ENCODE data around the gene FLII.

The FLII gene

GRCh38 chr17:18278867-18279266 is 20.3 kb upstream of the FLII start:
- Histone ChIP-seq H3K27ac (no peak overlapping the region), H2AFZ (ENCODE audit: low read depth) (no peak overlapping the region), H3K79me2 (ENCODE audit: insufficient read depth, low read depth) (no peaks in the 10 kb centered on the region), H3K27me3 (ENCODE audit: insufficient read depth, low read depth) (no peaks in the 10 kb centered on the region), H3K36me3 (ENCODE audit: insufficient read depth) (no peaks in the 10 kb centered on the region), H3K4me2 (no peak overlapping the region), H3K9ac (no peak overlapping the region), H4K20me1 (ENCODE audit: insufficient read depth) (no peaks in the 10 kb centered on the region), H3K4me1 (ENCODE audit: low read depth, poor library complexity, severe bottlenecking) (no peaks in the 10 kb centered on the region), H3K4me3 (IDR thresholded peaks at IDR 0.05; ENCODE audit: insufficient read depth, low read depth, low read length) (no peak overlapping the region)
- TF ChIP-seq CTCF (conservative IDR thresholded peaks at IDR 0.05; ENCODE audit: low read depth, low read length) = no peak

- no peak for TF ChIP-seq CTCF (conservative IDR thresholded peaks at IDR 0.05; ENCODE audit: low read depth, low read length)
- H3K4me2 ChIP-seq = no peak overlapping the region
- H3K27ac ChIP-seq = no peak overlapping the region
- H4K20me1 ChIP-seq (ENCODE audit: insufficient read depth) = no peaks in the 10 kb centered on the region
- no peak overlapping the region for H3K9ac ChIP-seq
- no peaks in the 10 kb centered on the region for H3K36me3 ChIP-seq (ENCODE audit: insufficient read depth)
- H3K79me2 ChIP-seq (ENCODE audit: insufficient read depth, low read depth) = no peaks in the 10 kb centered on the region
- H2AFZ ChIP-seq (ENCODE audit: low read depth) = no peak overlapping the region
- no peak overlapping the region for H3K4me3 ChIP-seq (IDR thresholded peaks at IDR 0.05; ENCODE audit: insufficient read depth, low read depth, low read length)
- H3K4me1 ChIP-seq (ENCODE audit: low read depth, poor library complexity, severe bottlenecking) = peaks cover 4% of the 10 kb centered on the region
- H3K27me3 ChIP-seq (ENCODE audit: insufficient read depth, low read depth) = no peaks in the 10 kb centered on the region
These were observed 18.5 kb upstream of the FLII start for GRCh38 chr17:18277076-18277475.

- no peaks in the 10 kb centered on the region for H4K20me1 ChIP-seq (ENCODE audit: insufficient read depth)
- no peak overlapping the region for H3K27ac ChIP-seq
- no peak overlapping the region for H3K9ac ChIP-seq
- no peak overlapping the region for H3K4me3 ChIP-seq (IDR thresholded peaks at IDR 0.05; ENCODE audit: insufficient read depth, low read depth, low read length)
- H3K4me2 ChIP-seq = no peak overlapping the region
- H3K27me3 ChIP-seq (ENCODE audit: insufficient read depth, low read depth) = no peaks in the 10 kb centered on the region
- TF ChIP-seq CTCF (conservative IDR thresholded peaks at IDR 0.05; ENCODE audit: low read depth, low read length) = no peak
- no peak overlapping the region for H2AFZ ChIP-seq (ENCODE audit: low read depth)
- H3K4me1 ChIP-seq (ENCODE audit: low read depth, poor library complexity, severe bottlenecking) = peaks cover 10% of the 10 kb centered on the region
- H3K36me3 ChIP-seq (ENCODE audit: insufficient read depth) = no peaks in the 10 kb centered on the region
- H3K79me2 ChIP-seq (ENCODE audit: insufficient read depth, low read depth) = no peaks in the 10 kb centered on the region
These were observed 11.8 kb upstream of the FLII start for GRCh38 chr17:18270046-18270931.

- no peak for TF ChIP-seq CTCF (conservative IDR thresholded peaks at IDR 0.05; ENCODE audit: low read depth, low read length)
- H3K4me1 ChIP-seq (ENCODE audit: low read depth, poor library complexity, severe bottlenecking) = peaks cover 10% of the 10 kb centered on the region
- no peaks in the 10 kb centered on the region for H4K20me1 ChIP-seq (ENCODE audit: insufficient read depth)
- no peak overlapping the region for H3K27ac ChIP-seq
- no peaks in the 10 kb centered on the region for H3K36me3 ChIP-seq (ENCODE audit: insufficient read depth)
- H3K27me3 ChIP-seq (ENCODE audit: insufficient read depth, low read depth) = no peaks in the 10 kb centered on the region
- H3K79me2 ChIP-seq (ENCODE audit: insufficient read depth, low read depth) = no peaks in the 10 kb centered on the region
- no peak overlapping the region for H3K9ac ChIP-seq
- no peak overlapping the region for H2AFZ ChIP-seq (ENCODE audit: low read depth)
- no peak overlapping the region for H3K4me2 ChIP-seq
- H3K4me3 ChIP-seq (IDR thresholded peaks at IDR 0.05; ENCODE audit: insufficient read depth, low read depth, low read length) = no peak overlapping the region
These were observed 9.6 kb upstream of the FLII start for GRCh38 chr17:18267927-18268711.

Measured in KMS-11 (cell line).